ENCODE data around the gene IL17A. TPM values are rescaled to one million over a fixed set of nuclear protein-coding genes. Genes with fewer than 3 reads are reported as not detected.

IL17A gene
- not detected in 5 replicates for total RNA-seq (2022; extraction: Qiagen RNA extraction; ENCODE audit: low read depth)

DNA sequence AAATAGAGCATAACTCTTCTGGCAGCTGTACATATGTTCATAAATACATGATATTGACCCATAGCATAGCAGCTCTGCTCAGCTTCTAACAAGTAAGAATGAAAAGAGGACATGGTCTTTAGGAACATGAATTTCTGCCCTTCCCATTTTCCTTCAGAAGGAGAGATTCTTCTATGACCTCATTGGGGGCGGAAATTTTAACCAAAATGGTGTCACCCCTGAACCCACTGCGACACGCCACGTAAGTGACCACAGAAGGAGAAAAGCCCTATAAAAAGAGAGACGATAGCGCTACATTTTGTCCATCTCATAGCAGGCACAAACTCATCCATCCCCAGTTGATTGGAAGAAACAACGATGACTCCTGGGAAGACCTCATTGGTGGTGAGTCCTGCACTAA, at the start of gene IL17A:
IL17A (plus strand) TSS at position 301 of the 400 bp plus-strand sequence; CDS start at position 358, 57 bp downstream.

Other genes with a start within 250 kb of the IL17A start
- gene PKHD1, start 98.8 kb upstream of the IL17A start, total RNA-seq (2022; extraction: Qiagen RNA extraction; ENCODE audit: low read depth) = not detected in 5 replicates
- not detected in 5 replicates for gene IL17F, start 58.1 kb downstream of the IL17A start, total RNA-seq (2022; extraction: Qiagen RNA extraction; ENCODE audit: low read depth)
- gene MCM3, start 98.4 kb downstream of the IL17A start, total RNA-seq (2022; extraction: Qiagen RNA extraction; ENCODE audit: low read depth) = 76.0 to 89.2 TPM (median 84.9 TPM) in 5 replicates
- 0.49 to 1.1 TPM (median 0.89 TPM) in 5 replicates for gene PAQR8, start 175.8 kb downstream of the IL17A start, total RNA-seq (2022; extraction: Qiagen RNA extraction; ENCODE audit: low read depth)
- gene EFHC1, start 234.0 kb downstream of the IL17A start, total RNA-seq (2022; extraction: Qiagen RNA extraction; ENCODE audit: low read depth) = 10.0 to 12.9 TPM (median 10.9 TPM) in 5 replicates